ENCODE data around the gene SFTPB. TPM values are rescaled to one million over a fixed set of nuclear protein-coding genes. Genes with fewer than 3 reads are reported as not detected.

SFTPB gene
- total and polyA plus RNA-seq, 7 experiments from 2014 or later = not detected

GRCh38 chr2:85648619-85649018 lies 19.4 kb downstream of the SFTPB start:
- Mint-ChIP-seq H3K27ac (peak overlapping the region in 1 of 9 donors; percentile 13), H3K4me1 (no peaks in the 10 kb centered on the region), H3K4me3 (no peak overlapping the region), H3K36me3 (peaks cover 17 to 60% (median 31%) of the 10 kb centered on the region in 5 donors), H3K9me3 (no peaks in the 10 kb centered on the region), H3K27me3 (no peaks in the 10 kb centered on the region)
- no peak for ATAC-seq
- ChIA-PET POLR2A (no interaction called here), CTCF (interaction anchor here (0.6 kb wide), 1 partner anchor 11 kb away, joined by 3 read pairs; no protein-coding TSS in a partner anchor)
- no peaks in the 10 kb centered on the region for H3K9me3 ChIP-seq (ENCODE audit: control insufficient read depth in 2 of 3, low read length in 3 of 3)
- H3K4me1 ChIP-seq (ENCODE audit: control insufficient read depth in 2 of 2, insufficient read depth in 2 of 2, low read length in 2 of 2) = no peaks in the 10 kb centered on the region
- peaks cover 32 to 93% (median 42%) of the 10 kb centered on the region in 3 experiments for H3K36me3 ChIP-seq (ENCODE audit: control insufficient read depth in 2 of 3, insufficient read depth in 3 of 3, low read length in 3 of 3)
- DNase-seq = peak in 2 of 9 donors; percentile 2 to 4
- no peak overlapping the region for H3K4me3 ChIP-seq (ENCODE audit: low read length)
- intact Hi-C loops (cut with micrococcal nuclease) = loop anchor here in 1 of 2 donors (1.0 kb wide), 1 partner anchor 166 kb away; no protein-coding TSS in a partner anchor
- no peaks in the 10 kb centered on the region for H3K27me3 ChIP-seq (ENCODE audit: control insufficient read depth in 2 of 2, insufficient read depth in 2 of 2, low read length in 2 of 2)
- H3K27ac ChIP-seq (ENCODE audit: low read depth, low read length) = no peak overlapping the region

- POLR2A ChIA-PET = no interaction called here
- Mint-ChIP-seq H3K27me3 (no peaks in the 10 kb centered on the region), H3K36me3 (peaks cover 17 to 61% (median 29%) of the 10 kb centered on the region in 5 donors), H3K4me3 (no peak overlapping the region), H3K4me1 (peaks cover 0 to under 1% (median 0%) of the 10 kb centered on the region in 7 donors), H3K9me3 (no peaks in the 10 kb centered on the region), H3K27ac (peak overlapping the region in 4 of 9 donors; percentile 10 to 38 (median 16))
- Histone ChIP-seq H3K27ac (ENCODE audit: low read depth, low read length) (no peak overlapping the region), H3K9me3 (ENCODE audit: control insufficient read depth in 2 of 3, low read length in 3 of 3) (no peaks in the 10 kb centered on the region), H3K36me3 (ENCODE audit: control insufficient read depth in 2 of 3, insufficient read depth in 3 of 3, low read length in 3 of 3) (peaks cover 32 to 95% (median 42%) of the 10 kb centered on the region in 3 experiments), H3K4me1 (ENCODE audit: control insufficient read depth in 2 of 2, insufficient read depth in 2 of 2, low read length in 2 of 2) (no peaks in the 10 kb centered on the region), H3K27me3 (ENCODE audit: control insufficient read depth in 2 of 2, insufficient read depth in 2 of 2, low read length in 2 of 2) (no peaks in the 10 kb centered on the region), H3K4me3 (ENCODE audit: low read length) (no peak overlapping the region)
- DNase-seq = no peak
- intact Hi-C loops (cut with micrococcal nuclease) = loop anchor here in 1 of 2 donors (1.0 kb wide), 1 partner anchor 166 kb away; no protein-coding TSS in a partner anchor
- peak; percentile 59 for ATAC-seq
- CTCF ChIA-PET = interaction anchor here (0.6 to 0.7 kb wide), 3 partner anchors 10 to 109 kb away, joined by 3 to 4 read pairs (median 3); partner anchors contain the start of gene MAT2A
These were observed 20.0 kb downstream of the SFTPB start for GRCh38 chr2:85647823-85648526.

- Histone ChIP-seq H3K4me1 (ENCODE audit: control insufficient read depth in 2 of 2, insufficient read depth in 2 of 2, low read length in 2 of 2) (no peaks in the 10 kb centered on the region), H3K4me3 (ENCODE audit: low read length) (no peak overlapping the region), H3K9me3 (ENCODE audit: control insufficient read depth in 2 of 3, low read length in 3 of 3) (no peaks in the 10 kb centered on the region), H3K27me3 (ENCODE audit: control insufficient read depth in 2 of 2, insufficient read depth in 2 of 2, low read length in 2 of 2) (no peaks in the 10 kb centered on the region), H3K27ac (ENCODE audit: low read depth, low read length) (no peak overlapping the region), H3K36me3 (ENCODE audit: control insufficient read depth in 2 of 3, insufficient read depth in 3 of 3, low read length in 3 of 3) (peaks cover 42 to 97% (median 59%) of the 10 kb centered on the region in 3 experiments)
- H3K9me3 Mint-ChIP-seq = no peaks in the 10 kb centered on the region
- peaks cover 22 to 66% (median 36%) of the 10 kb centered on the region in 5 donors for H3K36me3 Mint-ChIP-seq
- H3K27ac Mint-ChIP-seq = no peak overlapping the region
- H3K4me3 Mint-ChIP-seq = no peak overlapping the region
- DNase-seq (no peak), ATAC-seq (no peak)
- ChIA-PET CTCF (interaction anchor here (0.6 to 0.9 kb wide), 3 partner anchors 9 to 112 kb away, joined by 3 to 7 read pairs (median 3); no protein-coding TSS in a partner anchor), POLR2A (no interaction called here)
- H3K4me1 Mint-ChIP-seq = peaks cover 0 to 17% (median 0%) of the 10 kb centered on the region in 7 donors
- no peaks in the 10 kb centered on the region for H3K27me3 Mint-ChIP-seq
- intact Hi-C loops (cut with micrococcal nuclease) = no loop called here
These were observed 21.8 kb downstream of the SFTPB start for GRCh38 chr2:85646166-85646565.

- H3K36me3 ChIP-seq (ENCODE audit: control insufficient read depth in 2 of 3, insufficient read depth in 3 of 3, low read length in 3 of 3) = peaks cover 49 to 98% (median 66%) of the 10 kb centered on the region in 3 experiments
These were observed 23.1 kb downstream of the SFTPB start for GRCh38 chr2:85644909-85645308.

GRCh38 chr2:85642725-85643124 lies 25.3 kb downstream of the SFTPB start:
- Histone ChIP-seq H3K4me3 (ENCODE audit: low read length) (no peak overlapping the region), H3K4me1 (ENCODE audit: control insufficient read depth in 2 of 2, insufficient read depth in 2 of 2, low read length in 2 of 2) (no peaks in the 10 kb centered on the region), H3K27me3 (ENCODE audit: control insufficient read depth in 2 of 2, insufficient read depth in 2 of 2, low read length in 2 of 2) (no peaks in the 10 kb centered on the region), H3K9me3 (ENCODE audit: control insufficient read depth in 2 of 3, low read length in 3 of 3) (no peaks in the 10 kb centered on the region), H3K27ac (ENCODE audit: low read depth, low read length) (no peak overlapping the region), H3K36me3 (ENCODE audit: control insufficient read depth in 2 of 3, insufficient read depth in 3 of 3, low read length in 3 of 3) (peaks cover 43 to 94% (median 64%) of the 10 kb centered on the region in 3 experiments)
- H3K4me3 Mint-ChIP-seq = no peak overlapping the region
- H3K36me3 Mint-ChIP-seq = peaks cover 5 to 55% (median 32%) of the 10 kb centered on the region in 5 donors
- peak overlapping the region in 2 of 9 donors; percentile 30 to 45 for H3K27ac Mint-ChIP-seq
- intact Hi-C loops (cut with micrococcal nuclease) = no loop called here
- ATAC-seq (no peak), DNase-seq (no peak)
- POLR2A ChIA-PET = no interaction called here
- H3K9me3 Mint-ChIP-seq = no peaks in the 10 kb centered on the region
- CTCF ChIA-PET = no interaction called here
- peaks cover 0 to 21% (median 0%) of the 10 kb centered on the region in 7 donors for H3K4me1 Mint-ChIP-seq
- H3K27me3 Mint-ChIP-seq = no peaks in the 10 kb centered on the region

More at GRCh38 chr2:85644909-85645308, 23.1 kb downstream of the SFTPB start:
- intact Hi-C loops (cut with micrococcal nuclease) = no loop called here
- Histone ChIP-seq H3K9me3 (ENCODE audit: control insufficient read depth in 2 of 3, low read length in 3 of 3) (no peaks in the 10 kb centered on the region), H3K4me3 (ENCODE audit: low read length) (no peak overlapping the region), H3K27me3 (ENCODE audit: control insufficient read depth in 2 of 2, insufficient read depth in 2 of 2, low read length in 2 of 2) (no peaks in the 10 kb centered on the region), H3K27ac (ENCODE audit: low read depth, low read length) (no peak overlapping the region), H3K4me1 (ENCODE audit: control insufficient read depth in 2 of 2, insufficient read depth in 2 of 2, low read length in 2 of 2) (no peaks in the 10 kb centered on the region)
- H3K9me3 Mint-ChIP-seq = no peaks in the 10 kb centered on the region
- DNase-seq (no peak), ATAC-seq (no peak)
- H3K4me1 Mint-ChIP-seq = peaks cover 0 to 20% (median 0%) of the 10 kb centered on the region in 7 donors
- CTCF ChIA-PET = interaction anchor here (0.6 kb wide), 1 partner anchor 600 kb away, joined by 5 read pairs; no protein-coding TSS in a partner anchor
- POLR2A ChIA-PET = interaction anchor here (0.6 kb wide), 1 partner anchor 36 kb away, joined by 4 read pairs; no protein-coding TSS in a partner anchor
- no peak overlapping the region for H3K4me3 Mint-ChIP-seq
- peaks cover 21 to 69% (median 40%) of the 10 kb centered on the region in 5 donors for H3K36me3 Mint-ChIP-seq
- H3K27me3 Mint-ChIP-seq = no peaks in the 10 kb centered on the region
- H3K27ac Mint-ChIP-seq = no peak overlapping the region

GRCh38 chr2:85635636-85636035 lies 32.4 kb downstream of the SFTPB start:
- no peak for DNase-seq
- no peak overlapping the region for H3K27ac ChIP-seq (ENCODE audit: low read depth, low read length)
- H3K27me3 ChIP-seq (ENCODE audit: control insufficient read depth in 2 of 2, insufficient read depth in 2 of 2, low read length in 2 of 2) = no peaks in the 10 kb centered on the region
- intact Hi-C loops (cut with micrococcal nuclease) = loop anchor here in 1 of 2 donors (5.0 kb wide), 1 partner anchor 213 kb away; no protein-coding TSS in a partner anchor
- H3K4me3 Mint-ChIP-seq = peak overlapping the region in 1 of 10 donors; percentile 40
- no peaks in the 10 kb centered on the region for H3K9me3 ChIP-seq (ENCODE audit: control insufficient read depth in 2 of 3, low read length in 3 of 3)
- peak overlapping the region in 5 of 9 donors; percentile 1 to 5 (median 2) for H3K27ac Mint-ChIP-seq
- POLR2A ChIA-PET = interaction anchor here (0.7 kb wide), 1 partner anchor 836 kb away, joined by 3 read pairs; no protein-coding TSS in a partner anchor
- H3K27me3 Mint-ChIP-seq = no peaks in the 10 kb centered on the region
- H3K36me3 ChIP-seq (ENCODE audit: control insufficient read depth in 2 of 3, insufficient read depth in 3 of 3, low read length in 3 of 3) = peaks cover 24 to 84% (median 25%) of the 10 kb centered on the region in 3 experiments
- CTCF ChIA-PET = interaction anchor here (0.7 to 1.4 kb wide), 4 partner anchors 10 to 640 kb away, joined by 3 read pairs; no protein-coding TSS in a partner anchor
- peaks cover 9 to 49% (median 25%) of the 10 kb centered on the region in 5 donors for H3K36me3 Mint-ChIP-seq
- ATAC-seq = no peak
- H3K4me3 ChIP-seq (ENCODE audit: low read length) = no peak overlapping the region
- H3K9me3 Mint-ChIP-seq = no peaks in the 10 kb centered on the region
- peaks cover 8 to 28% (median 14%) of the 10 kb centered on the region in 7 donors for H3K4me1 Mint-ChIP-seq
- no peaks in the 10 kb centered on the region for H3K4me1 ChIP-seq (ENCODE audit: control insufficient read depth in 2 of 2, insufficient read depth in 2 of 2, low read length in 2 of 2)
